ENCODE data around the gene SLC22A23.

SLC22A23 gene, protein sequence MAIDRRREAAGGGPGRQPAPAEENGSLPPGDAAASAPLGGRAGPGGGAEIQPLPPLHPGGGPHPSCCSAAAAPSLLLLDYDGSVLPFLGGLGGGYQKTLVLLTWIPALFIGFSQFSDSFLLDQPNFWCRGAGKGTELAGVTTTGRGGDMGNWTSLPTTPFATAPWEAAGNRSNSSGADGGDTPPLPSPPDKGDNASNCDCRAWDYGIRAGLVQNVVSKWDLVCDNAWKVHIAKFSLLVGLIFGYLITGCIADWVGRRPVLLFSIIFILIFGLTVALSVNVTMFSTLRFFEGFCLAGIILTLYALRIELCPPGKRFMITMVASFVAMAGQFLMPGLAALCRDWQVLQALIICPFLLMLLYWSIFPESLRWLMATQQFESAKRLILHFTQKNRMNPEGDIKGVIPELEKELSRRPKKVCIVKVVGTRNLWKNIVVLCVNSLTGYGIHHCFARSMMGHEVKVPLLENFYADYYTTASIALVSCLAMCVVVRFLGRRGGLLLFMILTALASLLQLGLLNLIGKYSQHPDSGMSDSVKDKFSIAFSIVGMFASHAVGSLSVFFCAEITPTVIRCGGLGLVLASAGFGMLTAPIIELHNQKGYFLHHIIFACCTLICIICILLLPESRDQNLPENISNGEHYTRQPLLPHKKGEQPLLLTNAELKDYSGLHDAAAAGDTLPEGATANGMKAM

DNA sequence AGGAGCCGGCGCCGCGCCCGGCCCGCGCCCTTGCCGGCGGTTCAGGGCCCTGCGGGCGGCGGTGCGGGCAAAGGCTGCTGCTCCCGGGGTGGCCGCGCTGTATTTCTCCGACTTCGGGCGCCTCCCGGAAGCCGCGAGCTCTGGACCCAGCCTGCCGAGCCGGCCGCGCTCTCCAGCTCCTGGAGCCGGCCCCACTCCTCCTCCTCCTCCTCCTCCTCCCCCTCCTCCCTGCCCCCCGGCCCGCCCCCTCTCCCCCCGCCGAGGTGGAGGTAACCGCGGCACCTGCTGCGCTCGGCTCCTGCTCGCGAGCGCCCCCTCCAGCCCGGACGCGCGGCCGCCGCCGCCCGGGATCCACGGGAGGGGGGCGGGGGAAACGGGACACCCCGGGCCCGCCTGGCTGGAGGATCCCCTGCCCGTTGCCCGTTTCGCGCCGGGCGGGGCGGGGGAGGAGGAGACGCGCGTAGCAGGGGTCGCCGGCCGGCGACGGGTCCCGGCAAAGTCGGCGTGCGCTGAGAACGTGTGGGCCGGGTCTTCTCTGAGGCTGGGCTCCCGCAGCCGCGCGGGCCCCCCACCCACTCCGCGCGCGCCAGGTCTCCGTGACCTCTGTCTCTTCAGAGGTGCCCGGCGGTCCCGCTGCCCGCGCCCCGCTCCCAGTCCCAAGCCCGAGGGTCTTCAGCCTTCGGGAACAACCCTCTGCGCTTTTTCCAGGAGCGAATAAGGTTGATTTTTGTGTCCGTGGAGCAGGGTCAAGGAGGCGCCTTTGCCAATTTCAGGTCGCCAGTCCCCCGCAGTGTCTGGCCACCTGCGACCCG, at the start of gene SLC22A23:
SLC22A23 (minus strand) TSS at position 153 of the 812 bp plus-strand sequence. CDS start 491 bp downstream, outside the sequence.
- no peak for DNase-seq

DNA sequence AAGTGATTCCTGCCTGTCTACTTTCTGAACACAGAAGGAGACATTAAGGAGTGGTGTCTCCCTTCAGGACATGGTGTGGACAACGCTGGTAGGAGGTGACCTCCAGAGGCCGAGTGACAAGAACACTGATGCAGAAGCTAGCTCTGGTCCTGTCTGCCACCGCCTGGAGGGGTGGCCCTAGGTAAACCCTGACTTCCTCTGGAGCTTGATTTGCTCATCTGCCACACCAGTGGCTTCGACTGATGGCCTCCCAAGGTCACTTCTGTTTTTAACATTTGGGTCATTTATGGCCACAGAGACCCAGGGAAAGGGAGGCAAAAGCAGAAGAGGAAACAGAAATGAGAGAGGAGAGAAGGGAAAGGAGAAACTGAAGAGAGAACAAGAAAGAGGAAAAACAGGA, 49.4 kb upstream of the SLC22A23 start:
- no peak for DNase-seq

DNA sequence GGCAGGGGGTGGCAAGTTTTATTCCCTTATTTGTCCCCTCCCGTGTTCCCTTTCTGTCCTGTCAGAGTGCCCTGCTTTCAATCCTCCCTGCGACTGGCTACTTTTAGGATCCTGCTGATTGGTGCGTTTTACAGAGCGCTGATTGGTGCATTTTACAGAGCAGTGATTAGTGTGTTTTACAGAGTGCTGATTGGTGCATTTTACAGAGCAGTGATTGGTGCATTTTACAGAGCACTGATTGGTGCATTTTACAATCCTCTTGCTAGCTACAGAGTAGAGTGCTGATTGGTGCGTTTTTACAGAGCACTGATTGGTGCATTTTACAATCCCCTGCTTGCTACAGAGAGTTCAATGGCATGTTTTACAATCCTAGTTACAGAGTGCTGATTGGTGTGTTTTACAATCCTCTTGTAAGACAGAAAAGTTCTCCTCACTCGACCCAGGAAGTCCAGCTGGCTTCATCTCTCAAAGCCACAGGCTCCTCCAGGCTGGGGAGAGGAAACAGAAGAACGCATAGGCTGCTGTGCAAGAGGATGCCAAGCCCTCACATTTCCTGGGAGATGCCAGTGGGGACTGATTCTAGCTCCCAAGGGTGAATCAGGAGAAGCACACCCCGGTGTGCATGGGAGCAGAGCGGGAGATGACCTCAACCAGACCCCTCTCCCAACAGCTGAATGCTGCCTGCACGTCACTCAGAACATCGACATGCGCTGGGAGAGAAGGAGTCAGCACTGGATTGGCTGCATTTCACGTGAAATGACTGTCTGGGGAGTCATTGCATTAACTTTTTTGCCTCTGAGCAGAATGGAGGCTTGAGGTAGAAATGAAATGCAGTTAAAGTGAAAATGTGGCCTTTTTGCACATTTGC, 48.3 kb upstream of the SLC22A23 start:
- no peak for DNase-seq

DNA sequence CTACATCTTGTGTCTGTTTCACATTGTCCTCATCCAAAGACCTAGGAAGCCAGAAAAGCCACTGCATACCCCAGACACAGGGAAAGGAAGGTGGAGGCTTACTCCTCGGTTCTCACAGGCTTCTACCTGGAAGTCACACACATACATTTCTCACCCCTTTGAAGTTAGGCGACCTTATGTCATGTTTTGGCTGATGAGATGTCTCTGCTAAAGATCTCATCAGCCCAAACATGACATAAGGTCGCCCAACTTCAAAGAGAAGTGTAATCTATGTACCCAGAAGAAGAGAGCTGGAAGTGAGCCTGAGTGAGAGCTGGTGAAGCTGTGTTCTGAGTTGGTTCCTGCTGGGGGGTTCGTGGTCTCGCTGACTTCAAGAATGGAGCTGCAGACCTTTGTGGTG, 47.5 kb upstream of the SLC22A23 start:
- no peak for DNase-seq

DNA sequence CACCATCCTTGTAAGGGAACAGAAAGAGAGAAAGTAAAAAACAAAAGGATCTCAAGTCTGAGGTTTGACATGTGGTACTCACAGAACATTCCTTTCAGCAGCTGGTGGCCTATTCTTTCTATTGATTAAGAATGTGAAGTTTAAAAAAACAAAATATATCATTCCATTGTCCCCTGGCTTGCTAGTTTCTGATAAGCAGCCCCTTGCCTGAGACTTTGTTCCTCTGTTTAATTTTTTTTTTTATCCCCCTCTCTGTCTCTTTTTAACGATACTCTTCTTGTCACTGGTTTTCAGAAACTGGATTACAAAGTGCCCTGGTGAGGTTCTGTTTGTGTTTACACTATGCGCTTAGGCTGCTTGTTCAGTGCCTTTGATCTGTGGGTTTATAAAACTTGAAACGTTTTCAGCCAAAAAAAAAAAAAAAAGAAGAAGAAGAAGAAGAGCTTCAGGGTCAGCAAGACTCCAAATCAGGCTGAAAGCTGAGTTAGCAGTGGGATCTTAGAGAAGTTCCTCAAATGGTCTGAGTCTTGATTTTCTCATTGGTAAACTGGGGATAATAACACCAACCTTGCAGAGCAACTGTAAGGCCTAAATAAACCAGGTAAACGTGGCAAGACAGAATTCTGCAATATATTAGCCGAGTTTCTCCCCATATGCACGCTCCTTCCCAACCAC, 45.1 kb upstream of the SLC22A23 start:
- no peak for DNase-seq

DNA sequence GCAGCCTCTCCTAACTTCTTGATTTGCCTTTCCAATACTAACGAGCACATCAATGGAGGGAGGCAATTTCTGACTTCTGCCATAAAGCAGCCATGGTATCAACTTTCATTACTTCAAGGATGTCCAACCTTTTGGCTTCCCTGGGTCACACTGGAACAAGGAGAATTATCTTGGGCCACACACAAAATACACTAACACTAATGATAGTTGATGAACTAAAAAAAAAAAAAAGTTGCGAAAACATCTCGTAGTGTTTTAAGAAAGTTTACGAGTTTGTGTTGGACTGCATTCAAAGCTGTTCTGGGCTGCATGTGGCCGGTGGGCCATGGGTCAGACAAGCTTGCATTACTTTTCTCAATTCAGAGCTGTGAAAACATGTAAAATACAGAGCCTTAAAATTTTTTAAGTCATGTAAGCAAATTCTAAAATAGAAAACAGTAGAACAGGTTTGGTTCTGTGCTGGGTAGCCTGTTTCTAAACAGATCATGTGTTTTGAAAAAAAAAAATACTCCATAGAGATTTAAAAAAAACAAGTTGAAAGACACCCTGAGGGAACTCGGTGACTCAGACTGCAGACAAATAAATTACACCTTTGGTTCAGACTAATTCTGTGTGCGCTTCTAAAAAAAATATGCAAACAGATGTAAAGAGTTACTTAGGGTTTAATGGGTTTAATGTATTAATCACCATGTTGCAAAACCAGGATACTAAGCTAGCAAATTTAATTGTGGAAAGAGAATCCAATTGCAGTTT, 43.6 kb upstream of the SLC22A23 start:
- no peak for DNase-seq

DNA sequence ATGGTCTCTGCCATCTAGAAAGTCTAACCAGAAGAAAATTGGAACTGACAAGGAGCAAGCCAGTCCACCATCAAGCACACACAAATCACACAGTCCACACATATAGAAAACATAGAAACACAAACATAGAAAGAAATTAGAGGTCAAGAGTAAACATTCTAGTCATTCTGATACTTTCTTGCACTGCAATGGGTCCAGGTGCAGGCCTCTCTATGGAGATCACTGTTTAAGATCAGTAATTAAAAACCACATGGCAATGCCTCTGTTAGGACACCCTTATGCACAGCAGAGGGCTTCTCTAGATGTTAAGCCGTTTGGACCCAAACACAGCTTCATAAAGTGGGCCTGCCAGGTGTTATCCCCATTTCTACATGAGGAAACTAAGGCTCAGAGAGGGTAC, 42.8 kb upstream of the SLC22A23 start:
- DNase-seq: no peak

DNA sequence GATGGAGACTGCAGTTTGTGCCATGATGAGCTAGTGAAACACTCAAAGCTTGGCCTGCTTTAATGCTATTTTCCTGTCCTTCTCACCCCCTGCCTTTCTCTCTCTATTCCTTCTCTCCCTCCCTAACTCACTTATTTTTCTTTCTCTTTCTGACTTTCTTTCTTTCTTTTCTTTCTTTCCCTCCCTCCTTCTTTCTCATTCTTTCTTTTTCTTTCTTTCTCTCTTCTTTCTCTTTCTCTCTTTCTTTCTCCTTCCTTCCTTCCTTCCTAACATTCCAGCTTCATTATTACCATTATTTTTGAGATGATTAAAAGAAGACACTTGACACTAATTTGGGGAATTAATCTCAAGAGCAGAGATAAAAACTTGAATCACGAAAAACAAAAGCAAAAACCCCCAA, 39.5 kb upstream of the SLC22A23 start:
- no peak for DNase-seq

DNA sequence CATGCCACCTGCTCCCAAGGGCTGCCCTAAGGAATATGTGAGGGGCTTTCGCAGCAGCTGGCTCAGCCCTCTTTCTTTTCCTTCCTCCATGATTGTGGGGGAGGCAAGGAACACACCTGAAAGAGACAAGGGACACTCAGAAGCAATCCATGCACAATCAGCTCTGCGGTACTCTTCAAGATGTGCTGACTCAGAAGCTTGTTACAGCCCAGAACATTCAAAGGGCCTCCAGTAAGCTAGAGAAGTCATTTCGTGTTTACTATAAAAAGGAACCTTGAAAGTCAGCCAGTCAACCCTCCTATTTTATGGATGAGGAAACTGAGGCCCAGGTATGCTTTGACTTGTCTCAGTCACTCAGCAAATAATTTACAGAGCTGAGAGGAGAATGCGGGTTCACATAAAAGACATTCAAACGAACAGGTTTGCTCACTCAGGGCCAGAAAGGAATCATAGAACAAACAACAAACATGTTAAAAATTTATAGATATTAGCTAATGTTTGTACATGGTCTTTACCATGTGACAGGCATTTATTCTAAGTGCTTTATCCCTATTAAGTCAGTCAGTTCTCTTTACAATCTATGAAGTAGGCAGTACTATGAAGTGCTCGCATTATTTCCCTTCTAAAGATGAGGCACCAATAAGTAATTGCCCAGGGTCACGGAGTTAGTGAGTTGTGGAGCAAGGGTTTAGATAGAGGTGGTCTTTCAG, 37.7 kb upstream of the SLC22A23 start:
- no peak for DNase-seq

DNA sequence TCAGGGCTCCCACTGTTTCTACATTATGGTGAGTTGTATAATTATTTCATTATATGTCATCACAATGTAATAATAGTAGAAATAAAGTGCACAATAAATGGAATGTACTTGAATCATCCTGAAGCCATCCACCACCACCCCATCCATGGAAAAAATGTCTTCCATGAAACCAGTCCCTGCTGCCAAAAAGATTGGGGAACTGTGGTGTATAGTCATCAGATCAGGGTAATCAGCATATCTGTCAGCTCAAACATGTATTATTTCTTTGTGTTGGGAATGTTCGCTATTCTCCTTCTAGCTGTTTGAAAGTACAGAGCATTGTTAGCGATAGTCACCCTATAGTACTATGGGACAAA, 33.8 kb upstream of the SLC22A23 start:
- DNase-seq: no peak

DNA sequence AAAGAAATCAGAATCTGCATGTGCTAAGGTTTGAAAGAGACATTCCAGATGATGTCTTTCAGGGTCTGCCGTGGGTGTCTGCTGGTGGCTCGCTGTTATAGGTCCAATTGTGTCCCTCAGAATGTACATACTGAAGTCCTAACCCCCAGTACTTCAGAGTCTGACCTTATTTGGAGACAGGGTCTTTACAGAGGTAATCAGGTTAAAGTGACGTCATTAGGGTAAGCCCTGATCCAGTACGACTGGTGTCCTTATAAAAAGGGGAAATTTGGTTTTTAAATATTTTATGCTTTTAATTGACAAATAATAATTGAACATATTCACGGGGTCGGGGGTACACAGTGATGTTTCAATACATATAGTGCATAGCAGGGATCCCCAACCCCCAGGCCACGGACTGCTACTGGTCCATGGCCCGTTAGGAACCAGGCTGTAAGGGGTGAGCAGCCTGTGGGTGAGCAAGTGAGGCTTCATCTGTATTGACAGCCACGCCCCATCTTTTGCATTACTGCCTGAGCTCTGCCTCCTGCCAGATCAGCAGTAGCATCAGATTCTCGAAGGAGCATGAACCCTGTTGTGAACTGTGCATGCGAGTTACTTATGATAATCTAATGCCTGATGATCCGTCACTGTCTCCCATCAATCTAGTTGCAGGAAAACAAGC, 33.2 kb upstream of the SLC22A23 start:
- DNase-seq: no peak

DNA sequence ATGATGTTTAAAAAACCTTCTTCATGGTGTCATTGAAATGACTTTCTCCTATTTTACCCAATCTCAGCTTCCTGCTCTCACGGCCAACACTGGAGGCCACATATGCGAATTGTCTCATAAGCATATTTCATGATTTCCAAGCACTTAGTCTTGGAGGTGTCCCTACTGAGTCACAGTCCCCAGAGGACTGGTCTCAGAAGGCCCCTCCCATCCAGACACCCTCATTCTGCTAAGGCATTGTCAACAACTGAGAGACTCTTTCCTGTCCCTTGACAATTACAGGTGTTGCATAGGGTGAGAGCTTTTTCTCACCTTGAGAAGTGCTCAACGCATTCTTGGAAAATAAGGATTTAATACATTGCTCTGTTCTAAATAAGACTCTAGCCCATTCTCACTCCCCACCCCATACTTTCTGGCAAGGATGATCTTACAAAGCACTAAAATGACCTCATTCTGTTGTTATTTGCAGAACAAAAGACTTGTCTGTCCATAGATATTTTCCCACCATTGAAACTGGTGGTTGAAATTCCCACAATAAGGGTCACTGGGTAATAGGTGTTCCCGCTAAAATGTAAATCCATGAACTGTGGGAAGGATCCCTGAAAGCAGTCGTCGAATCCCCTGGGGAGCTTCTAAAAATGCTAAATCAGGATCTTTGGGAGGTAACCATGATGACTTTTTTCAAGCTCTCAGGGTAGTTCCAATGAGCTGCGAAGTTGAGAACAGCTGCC, 32.3 kb upstream of the SLC22A23 start:
- no peak for DNase-seq

DNA sequence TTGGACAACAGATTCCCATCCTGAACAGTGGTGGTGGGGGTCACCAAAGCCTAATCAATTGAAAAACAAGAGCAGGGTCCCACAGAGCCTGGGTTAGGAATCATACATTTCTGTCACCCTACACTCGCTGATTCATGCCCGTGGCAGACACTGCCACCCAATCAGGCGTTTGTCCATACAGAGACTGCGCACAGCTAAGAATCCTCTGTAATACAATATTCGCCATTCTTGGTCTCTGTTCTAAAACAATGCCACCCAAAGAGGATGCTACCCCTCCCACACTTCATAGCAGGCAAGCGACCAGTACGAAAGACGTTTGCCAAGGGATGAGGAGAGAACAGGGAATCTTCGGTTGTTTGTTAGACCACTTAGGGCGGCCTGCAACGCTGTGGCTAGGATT, 28.1 kb upstream of the SLC22A23 start:
- no peak for DNase-seq

DNA sequence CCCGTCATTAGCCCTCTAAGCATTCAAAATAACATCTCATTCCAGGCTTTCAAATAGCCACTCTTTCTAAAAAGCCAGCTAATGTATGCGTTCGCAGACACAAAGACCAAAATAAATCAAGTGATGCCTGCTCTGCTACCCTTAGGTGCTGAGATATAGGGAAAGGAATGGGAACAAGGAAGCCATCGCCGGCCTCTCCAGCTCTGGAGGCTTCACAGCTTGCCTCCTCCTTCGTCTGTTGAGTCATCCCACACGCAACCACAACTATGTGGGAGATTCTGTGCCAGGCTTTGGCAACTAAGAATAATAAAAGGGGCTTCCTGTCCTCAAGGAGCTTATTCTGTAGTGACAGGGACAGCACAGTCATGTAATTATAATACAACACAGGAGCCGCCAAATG, 27.3 kb upstream of the SLC22A23 start:
- DNase-seq: no peak

DNA sequence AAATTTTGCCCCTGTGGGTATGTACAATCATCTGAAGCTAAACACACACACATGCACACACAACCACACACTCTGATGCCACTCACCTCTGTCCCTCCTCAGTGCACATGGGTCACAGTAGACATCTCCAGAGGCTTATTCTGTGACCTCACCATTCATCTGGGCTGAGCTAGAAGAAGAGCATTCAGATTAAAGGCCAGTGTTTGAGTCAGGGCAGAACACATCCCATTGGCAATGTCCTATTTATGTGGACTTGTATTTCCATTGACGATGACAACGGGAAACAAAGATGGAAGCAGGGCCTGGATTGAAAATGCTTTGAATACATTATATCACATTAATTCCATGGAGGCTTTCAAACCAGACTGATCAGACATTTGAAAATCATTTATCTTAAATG, 26.8 kb upstream of the SLC22A23 start:
- DNase-seq: no peak

DNA sequence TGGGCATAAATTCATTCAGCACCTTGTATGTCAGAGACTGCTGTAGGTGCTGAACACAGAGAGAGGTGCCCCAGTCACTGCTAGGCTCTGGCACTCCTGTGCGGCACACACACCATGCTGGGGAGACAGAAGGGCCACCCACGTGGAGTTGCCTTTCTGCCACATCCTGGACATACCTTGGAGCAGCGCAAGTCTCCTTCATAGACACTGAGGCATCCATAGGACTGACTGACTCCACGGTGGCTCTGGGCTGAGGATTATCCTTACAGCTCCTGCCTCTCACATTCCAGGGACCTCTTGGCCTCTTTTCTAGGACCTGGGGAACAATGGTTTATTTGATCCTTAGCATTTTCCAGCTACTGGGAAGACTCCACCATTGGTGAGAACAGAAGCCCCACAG, 26.0 kb upstream of the SLC22A23 start:
- no peak for DNase-seq

DNA sequence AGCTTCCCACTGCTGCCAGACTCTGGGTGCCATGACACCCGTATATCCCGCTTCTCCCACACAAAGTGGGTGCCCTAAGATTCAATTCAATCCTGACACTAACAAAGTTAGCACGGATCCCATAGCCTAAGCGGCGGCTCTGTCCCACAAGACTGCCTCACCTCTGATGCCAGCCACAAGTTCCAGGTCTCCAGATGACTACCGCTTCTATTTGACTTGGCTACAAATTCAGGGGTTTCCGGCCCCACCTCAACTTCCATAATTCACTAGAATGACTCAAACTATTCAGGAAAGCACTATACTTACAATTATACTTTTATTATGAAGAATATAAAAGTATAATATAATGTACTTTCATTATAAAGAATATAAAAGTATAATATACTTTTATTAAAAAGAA, 24.8 kb upstream of the SLC22A23 start:
- DNase-seq: no peak

DNA sequence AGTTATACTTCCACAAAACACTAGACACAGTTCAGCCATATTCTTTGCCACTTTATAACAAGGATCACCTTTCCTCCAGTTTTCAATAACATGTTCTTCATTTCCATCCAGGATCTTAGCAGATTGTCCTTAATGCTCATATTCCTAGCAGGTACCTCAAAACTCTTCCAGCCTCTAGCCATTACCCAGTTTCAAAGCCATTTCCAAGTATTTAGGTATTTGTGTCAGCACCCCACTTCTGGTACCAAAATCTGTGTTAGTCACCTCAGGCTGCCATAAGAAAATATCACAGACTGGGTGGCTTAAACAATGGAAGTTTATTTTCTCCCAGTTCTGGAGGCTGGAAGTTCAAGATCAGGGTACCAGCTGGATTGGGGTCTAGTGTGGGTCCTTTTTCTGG, 23.2 kb upstream of the SLC22A23 start:
- no peak for DNase-seq

DNA sequence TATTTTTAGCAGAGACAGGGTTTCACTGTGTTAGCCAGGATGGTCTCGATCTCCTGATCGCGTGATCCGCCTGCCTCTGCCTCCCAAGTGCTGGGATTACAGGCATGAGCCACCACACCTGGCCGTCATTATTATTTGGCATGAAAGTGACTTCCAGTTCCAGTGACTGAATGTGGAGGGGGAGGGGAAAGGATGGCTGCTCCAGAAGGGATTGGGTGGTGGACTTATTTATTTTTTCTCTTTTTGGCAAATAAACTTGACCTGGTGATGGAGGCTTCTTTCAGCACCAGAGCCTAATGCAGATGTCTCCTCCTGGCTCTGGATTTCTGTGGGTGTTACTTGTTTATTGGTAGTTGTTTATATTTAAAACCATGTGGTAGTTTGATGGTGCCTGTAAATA, 16.9 kb upstream of the SLC22A23 start:
- no peak for DNase-seq
